Measurements from ENCODE around the gene RPA3.

DNA sequence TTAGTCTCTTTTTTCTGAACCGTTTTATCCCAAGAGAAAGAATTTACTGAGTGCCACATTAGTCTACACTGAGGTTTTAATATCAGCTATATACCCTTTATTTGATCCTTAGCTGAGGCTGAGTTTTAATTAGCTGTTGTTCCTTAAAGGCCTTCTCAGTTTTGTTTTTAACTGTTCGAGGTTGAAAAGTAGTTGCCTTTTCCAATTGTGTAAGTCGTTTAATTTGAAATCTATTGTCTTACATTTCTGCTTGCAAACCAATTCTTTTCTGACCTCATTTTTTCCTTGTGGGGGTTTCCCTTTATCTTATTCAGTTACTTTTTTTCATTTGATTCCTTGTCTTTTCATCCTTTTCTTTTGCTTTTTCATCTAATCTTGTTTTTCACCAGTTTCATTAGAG is 47.0 kb downstream of the RPA3 start:
- TF ChIP-seq ZBTB8A (CRISPR knock-in tag; IDR thresholded peaks at IDR 0.05; ENCODE audit: borderline replicate concordance, low read depth) (no peak), ZNF670 (CRISPR knock-in tag; IDR thresholded peaks at IDR 0.05; ENCODE audit: borderline replicate concordance) (no peak), SUZ12 (IDR thresholded peaks at IDR 0.05; ENCODE audit: low read depth, low read length) (no peak)

All from HepG2 (cell line).